ENCODE measurements around the gene USP17L28.
"Not testable (repeated sequence)": the region's sequence is repeated elsewhere in the genome, so short reads cannot be mapped to it uniquely, and the experiment has no call there.

USP17L28 gene

GRCh38 chr4:9348593-9348992, at the start of gene USP17L28:
USP17L28 (plus strand) TSS chr4:9348893; CDS start chr4:9348893, 0 bp downstream.
- not testable (repeated sequence) for DNase-seq

- not testable (repeated sequence) for DNase-seq
These were observed 24.5 kb upstream of the USP17L28 start for GRCh38 chr4:9324191-9324590.

GRCh38 chr4:9324865-9325264, 23.8 kb upstream of the USP17L28 start, which contains the start of gene USP17L24:
USP17L24 (plus strand) TSS chr4:9325165; CDS start chr4:9325165, 0 bp downstream.
- not testable (repeated sequence) for DNase-seq

- DNase-seq: not testable (repeated sequence)
These were observed 19.1 kb upstream of the USP17L28 start, which contains the start of gene USP17L25 for GRCh38 chr4:9329611-9330010. USP17L25 (plus strand) TSS chr4:9329911; CDS start chr4:9329911, 0 bp downstream.

GRCh38 chr4:9334358-9334757, 14.3 kb upstream of the USP17L28 start, which contains the start of gene USP17L26:
USP17L26 (plus strand) TSS chr4:9334658; CDS start chr4:9334658, 0 bp downstream.
- DNase-seq: not testable (repeated sequence)

- not testable (repeated sequence) for DNase-seq
These were observed 9.6 kb upstream of the USP17L28 start, which contains the start of gene USP17L5 for GRCh38 chr4:9339103-9339502. USP17L5 (plus strand) TSS chr4:9339403; CDS start chr4:9339403, 0 bp downstream.

- not testable (repeated sequence) for DNase-seq
These were observed 4.8 kb upstream of the USP17L28 start, which contains the start of gene USP17L27 for GRCh38 chr4:9343848-9344247. USP17L27 (plus strand) TSS chr4:9344148; CDS start chr4:9344148, 0 bp downstream.

- not testable (repeated sequence) for DNase-seq
These were observed 2.2 kb downstream of the USP17L28 start for GRCh38 chr4:9350866-9351265.

- not testable (repeated sequence) for DNase-seq
These were observed 4.6 kb downstream of the USP17L28 start, which contains the start of gene USP17L29 for GRCh38 chr4:9353338-9353737. USP17L29 (plus strand) TSS chr4:9353638; CDS start chr4:9353638, 0 bp downstream.

GRCh38 chr4:9362829-9363228, 14.1 kb downstream of the USP17L28 start, which contains the start of gene USP17L30:
USP17L30 (plus strand) TSS chr4:9363129; CDS start chr4:9363129, 0 bp downstream.
- not testable (repeated sequence) for DNase-seq

GRCh38 chr4:9379881-9380280, 31.2 kb downstream of the USP17L28 start:
- not testable (repeated sequence) for DNase-seq

GRCh38 chr4:9381012-9381534, 32.4 kb downstream of the USP17L28 start:
- DNase-seq: not testable (repeated sequence)

- no peak for DNase-seq
These were observed 35.4 kb downstream of the USP17L28 start for GRCh38 chr4:9384126-9384525.

GRCh38 chr4:9389001-9389400, 40.3 kb downstream of the USP17L28 start:
- not testable (repeated sequence) for DNase-seq

Data from hippocampal formation (tissue), 2 donors.